Activated CD8-positive, alpha-beta memory T cell treated with anti-CD3 and anti-CD28 coated beads, Interleukin-2, amount 50 U/mL, for 1 hour (primary cell): ENCODE data around the gene STAT3.
"Not testable (repeated sequence)": the region's sequence is repeated elsewhere in the genome, so short reads cannot be mapped to it uniquely, and the experiment has no call there.

Experiments used
- DNase-seq: peaks from one replicate; pipeline ENCODE4 v3.0.0-alpha.2; 2020; ENCODE audit errors: extremely low read depth

STAT3 gene

DNA sequence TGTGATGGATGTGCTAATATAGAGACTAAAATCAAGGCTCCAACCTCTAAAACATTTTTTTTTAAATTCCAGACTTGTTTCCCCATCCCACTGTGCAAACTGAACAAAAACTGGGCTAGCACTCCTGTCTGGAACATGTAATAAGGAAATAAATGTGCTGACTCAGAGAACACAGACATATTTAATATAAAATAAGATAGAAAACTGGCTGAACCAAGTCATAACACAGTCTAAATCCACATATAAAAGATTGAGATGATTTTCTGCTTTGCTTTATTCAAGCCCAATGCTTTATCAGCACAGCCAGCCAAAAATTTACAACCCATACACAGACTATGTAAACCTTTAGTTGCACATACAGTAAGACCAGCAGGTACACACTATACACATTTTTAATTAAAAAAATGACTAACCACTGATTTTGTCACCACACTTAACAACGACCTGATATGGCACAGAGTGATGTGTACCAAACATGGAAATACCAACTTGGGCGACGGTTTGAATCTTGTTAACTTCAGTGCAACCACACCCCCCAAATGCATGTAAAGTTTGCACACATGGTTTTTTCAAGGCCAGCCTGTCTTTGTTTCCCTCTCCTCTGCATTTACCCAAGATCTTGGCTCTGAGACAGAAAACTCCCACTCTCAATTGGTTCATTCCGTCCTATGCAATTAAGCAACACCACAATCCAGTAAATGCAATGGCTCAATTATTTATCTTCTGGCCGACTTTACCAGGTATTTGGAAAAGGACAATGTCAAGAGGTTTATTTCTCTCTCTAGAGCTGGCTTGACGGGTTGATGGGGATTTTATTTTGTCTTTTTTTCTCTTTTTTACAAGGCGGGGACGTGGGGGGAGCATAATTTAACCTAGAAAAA, 1.2 kb downstream of the STAT3 start:
- DNase-seq = no peak

GRCh38 chr17:42381898-42382297, 6.3 kb downstream of the STAT3 start:
- DNase-seq = no peak

DNA sequence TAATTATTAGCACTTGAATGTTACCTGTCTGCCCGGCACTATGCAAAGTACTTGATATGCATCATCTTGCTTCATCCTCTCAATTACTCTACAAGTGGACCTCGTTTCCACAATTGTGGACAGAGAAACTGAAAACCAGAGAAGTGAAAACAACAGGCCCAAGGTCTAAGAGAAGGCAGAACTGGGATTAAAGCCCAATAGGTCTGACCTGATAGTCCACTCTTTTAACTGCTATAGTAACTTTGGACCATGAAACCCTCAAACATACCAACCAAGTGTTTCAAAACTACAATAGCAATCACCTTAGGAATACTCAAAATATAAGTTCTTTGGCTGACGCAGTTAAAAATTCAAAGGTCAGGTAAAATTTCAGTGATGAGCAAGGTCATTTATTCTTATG, 7.3 kb downstream of the STAT3 start:
- no peak for DNase-seq

GRCh38 chr17:42378959-42379594, 9.2 kb downstream of the STAT3 start:
- no peak for DNase-seq

DNA sequence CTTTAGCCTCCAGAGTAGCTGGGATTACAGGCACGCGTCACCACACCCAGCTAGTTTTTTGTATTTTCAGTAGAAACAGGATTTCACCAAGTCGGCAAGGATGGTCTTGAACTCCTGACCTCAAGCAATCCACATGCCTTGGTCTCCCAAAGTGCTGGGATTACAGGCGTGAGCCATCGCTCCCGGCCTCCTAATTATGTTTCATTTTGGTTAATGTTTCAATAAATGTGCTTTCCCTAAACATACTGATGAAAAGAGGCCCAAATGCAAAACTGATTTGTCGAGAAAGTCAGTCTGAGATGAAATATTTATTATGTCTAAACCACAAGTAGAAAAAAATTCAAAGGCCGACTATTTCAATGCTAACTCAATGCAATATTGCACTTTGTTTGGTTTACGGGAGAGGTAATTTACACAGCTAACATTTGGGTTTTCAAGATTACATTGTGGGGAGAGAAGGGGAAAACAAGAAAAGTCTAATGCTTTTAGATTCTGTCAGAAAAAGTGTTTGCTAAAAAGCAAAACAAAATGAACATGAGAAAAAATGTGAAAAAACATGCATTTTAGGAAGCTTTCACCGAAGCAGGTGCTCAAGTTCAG, 9.8 kb downstream of the STAT3 start:
- no peak for DNase-seq

DNA sequence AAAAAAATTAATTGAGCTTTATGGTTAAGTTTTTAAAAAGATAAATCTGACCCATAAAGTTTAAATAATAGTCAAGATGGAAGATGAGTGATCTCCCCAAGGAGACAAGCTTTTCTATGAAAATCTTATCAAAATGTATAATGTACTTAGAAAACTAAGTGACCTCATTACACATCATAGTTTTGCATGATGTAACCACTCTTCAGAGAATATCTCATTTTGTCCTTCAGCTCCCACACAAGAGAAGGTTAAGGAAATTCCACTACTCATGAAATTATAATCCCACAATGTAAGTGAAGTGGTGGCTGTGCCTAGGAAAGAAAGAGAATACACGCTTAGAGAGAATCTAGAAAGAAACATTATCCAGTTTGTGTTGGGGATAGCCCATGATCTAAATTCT, 14.3 kb downstream of the STAT3 start:
- no peak for DNase-seq

DNA sequence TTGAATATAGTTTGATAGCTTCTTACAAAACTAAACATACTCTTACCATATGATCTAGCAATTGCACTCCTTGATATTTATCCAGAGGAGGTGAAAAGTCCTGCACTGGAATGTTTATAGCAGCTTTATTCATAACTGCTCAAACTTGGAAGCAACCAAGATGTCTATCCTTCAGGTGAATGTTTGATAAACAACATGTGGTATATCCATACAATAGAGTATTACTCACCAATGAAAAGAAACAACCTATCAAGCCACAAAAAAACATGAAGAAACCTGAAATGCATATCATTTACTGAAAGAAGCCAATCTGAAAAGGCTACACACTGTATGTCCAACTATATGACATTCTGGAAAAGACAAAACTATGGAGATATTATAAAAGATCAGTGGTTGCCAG, 16.1 kb downstream of the STAT3 start:
- DNase-seq = no peak

DNA sequence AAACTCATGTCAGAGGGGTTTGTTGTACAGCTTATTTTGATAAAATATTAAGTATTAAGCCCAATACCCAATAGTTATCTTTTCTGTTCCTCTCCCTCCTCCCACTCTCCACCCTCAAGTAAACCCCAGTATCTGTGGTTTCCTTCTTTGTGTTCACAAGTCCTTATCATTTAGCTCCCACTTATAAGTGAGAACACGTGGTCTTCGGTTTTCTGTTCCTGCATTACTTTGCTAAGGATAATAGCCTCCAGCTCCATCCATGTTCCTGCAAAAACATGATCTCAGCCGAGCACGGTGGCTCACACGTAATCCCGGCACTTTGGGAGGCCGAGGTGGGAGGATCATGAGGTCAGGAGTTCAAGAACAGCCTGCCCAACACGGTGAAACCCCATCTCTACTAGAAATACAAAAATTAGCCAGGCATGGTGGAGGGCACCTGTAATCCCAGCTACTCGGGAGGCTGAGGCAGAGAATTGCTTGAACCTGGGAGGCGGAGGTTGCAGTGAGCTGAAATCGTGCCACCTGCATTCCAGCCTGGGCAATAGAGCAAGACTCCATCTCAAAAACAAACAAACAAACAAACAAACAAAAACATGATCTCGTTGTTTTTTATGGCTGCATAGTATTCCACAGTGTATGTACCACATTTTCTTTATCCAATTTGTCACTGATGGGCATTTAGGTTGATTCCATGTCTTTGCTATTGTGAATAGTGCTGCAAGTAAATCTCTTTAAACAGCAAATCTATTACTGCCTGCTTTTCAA, 19.3 kb downstream of the STAT3 start:
- not testable (repeated sequence) for DNase-seq

GRCh38 chr17:42368310-42368709, 19.9 kb downstream of the STAT3 start:
- DNase-seq = not testable (repeated sequence)

DNA sequence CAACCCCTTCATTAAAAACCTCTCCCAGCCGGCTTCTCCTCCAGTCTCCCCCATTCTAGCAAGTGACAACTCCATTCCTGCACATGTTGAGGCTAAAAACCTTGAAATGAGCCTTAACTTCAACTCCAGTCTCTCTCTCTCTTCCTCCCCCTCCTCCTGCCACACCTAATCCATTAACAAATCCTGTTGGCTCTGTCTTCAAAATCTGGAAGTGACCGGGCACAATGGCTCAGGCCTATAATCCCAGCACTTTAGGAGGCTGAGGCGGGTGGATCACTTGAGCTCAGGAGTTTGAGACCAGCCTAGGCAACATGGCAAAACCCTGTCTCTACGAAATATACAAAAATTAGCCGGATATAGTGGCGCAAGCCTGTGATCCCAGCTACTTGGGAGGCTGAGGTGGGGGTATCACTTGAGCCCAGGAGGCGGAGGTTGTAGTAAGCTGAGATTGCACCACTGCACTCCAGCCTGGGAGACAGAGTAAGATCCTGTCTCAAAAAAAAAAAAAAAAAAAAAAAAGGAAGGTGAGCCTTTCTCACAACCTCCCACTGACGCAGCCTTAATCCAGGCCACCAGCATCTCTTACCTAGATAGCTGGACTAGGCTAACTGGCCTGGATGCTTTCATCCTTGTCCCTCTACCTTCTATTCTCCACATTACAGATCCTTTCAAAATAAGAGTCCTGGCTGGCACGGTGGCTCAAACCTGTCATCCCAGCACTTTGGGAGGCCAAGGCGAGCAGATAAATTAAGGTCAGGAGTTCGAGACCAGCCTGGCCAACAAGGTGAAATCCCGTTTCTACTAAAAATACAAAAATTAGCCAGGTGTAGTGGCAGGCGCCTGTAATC, 21.8 kb downstream of the STAT3 start:
- DNase-seq = not testable (repeated sequence)

GRCh38 chr17:42365136-42365535, 23.1 kb downstream of the STAT3 start:
- no peak for DNase-seq

GRCh38 chr17:42363767-42364585, 24.3 kb downstream of the STAT3 start:
- DNase-seq = no peak

DNA sequence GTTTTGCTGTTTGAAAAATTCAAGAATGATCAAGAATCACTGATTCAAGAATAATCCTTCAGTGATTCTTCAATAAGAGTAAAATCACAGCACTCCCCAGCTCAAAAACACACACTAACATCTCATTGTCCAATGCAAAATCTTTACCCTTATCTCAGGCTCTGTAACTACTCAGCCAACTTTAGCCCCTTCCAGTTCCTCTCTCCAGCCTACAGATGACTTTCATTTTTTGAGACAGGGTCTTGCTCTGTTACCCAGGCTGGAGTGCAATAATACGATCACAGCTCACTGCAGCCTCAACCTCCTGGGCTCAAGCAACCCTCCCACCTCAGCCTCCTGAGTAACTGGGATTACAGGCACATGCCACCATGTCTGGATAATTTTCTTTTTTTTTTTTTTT, 25.0 kb downstream of the STAT3 start:
- no peak for DNase-seq

DNA sequence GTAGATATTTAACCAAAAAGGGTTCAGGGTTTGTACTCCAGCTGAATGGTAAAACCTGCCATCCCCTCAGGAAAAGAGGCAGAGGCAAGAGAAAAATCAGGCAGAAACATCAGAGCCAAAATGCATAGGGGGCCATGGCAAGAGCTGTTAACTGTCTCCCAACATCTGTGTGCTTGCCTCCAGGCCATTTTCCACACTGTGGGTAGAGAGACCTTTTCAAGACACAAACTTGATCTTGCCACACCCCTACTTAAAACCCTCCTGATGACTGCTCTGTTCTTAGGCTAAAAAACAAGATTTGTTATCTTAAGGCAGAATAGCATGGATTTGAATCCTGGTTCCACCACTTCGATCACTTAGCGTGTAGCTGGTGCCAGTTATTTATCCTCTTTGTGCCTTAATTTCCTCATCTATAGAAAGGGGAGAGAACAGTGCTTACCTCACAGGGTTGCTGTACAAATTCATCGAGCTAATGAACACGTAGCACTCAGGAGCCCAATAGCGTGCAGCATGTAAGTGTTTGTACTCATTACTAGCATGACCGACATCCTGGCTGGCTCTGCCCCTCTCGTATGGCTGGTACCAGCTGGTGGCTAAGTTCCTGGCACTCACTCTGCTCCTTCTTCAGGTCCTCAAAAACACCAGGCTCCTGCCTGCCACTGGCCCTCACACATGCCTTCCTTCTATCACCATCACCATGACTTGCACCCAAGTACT, 25.8 kb downstream of the STAT3 start:
- no peak for DNase-seq

GRCh38 chr17:42361781-42362186, 26.5 kb downstream of the STAT3 start:
- DNase-seq = no peak

GRCh38 chr17:42360388-42360787, 27.9 kb downstream of the STAT3 start:
- not testable (repeated sequence) for DNase-seq

GRCh38 chr17:42359133-42359532, 29.1 kb downstream of the STAT3 start:
- no peak for DNase-seq

DNA sequence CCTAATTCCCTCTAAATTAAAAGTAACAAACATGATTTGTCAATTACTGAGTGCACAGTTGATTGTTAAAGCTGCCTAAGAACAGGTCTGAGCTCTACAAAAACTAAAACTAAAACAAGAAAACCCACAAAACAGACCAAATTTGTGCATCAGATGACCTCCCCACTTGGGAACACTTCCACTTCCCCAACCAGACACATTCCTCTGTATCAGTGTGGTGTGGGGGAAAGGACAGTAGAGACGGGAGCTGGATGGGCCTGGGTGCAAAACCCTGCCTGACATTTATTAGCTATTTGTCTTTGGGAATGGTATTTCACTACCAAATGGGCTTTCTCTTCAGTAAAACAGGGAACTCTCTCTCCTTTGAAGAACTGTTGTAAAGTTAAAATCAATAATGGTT, 29.8 kb downstream of the STAT3 start:
- DNase-seq = no peak

DNA sequence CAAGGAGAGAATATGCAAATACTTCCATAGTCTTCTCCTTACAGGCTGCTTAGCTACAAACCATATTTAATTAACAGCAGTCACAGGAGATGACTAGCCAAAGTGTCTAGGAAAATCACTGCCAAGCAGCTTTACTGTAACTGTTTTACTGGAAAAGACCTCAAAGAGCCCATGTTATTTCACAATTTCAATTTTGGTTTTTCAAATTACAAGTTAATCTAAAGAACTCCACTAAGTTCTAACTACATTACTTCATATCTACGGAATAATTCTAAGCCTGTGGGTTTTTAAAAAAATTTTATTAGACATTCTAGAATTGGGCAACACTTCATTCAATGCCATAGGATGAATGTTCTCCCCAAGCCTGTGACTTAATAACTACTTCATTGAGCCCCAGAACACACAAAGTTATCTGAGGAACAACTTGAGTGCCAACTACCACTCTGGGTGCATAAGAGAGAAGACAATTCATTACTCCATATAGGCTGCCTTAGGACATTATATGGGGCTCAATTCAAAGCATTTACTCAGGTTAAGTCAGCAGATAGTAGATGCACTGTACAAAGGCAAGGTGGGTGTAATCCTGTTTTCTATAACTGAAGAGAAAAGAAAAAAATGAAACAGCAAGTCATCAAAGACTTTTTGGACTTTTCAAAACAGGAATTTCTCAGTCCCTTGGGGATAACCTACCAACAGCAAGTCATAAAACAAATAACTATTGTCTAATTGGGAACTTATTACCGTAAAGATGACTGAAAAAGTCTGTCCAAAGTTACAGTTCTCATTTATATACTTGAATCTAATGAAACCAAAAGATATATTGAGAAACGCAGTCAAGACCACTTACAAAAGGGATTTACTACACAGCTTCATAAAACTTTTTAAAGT, 33.0 kb downstream of the STAT3 start:
- no peak for DNase-seq
